ENCODE measurements around the gene MDH2.
"Not testable (repeated sequence)": the region's sequence is repeated elsewhere in the genome, so short reads cannot be mapped to it uniquely, and the experiment has no call there.

MDH2 gene

DNA sequence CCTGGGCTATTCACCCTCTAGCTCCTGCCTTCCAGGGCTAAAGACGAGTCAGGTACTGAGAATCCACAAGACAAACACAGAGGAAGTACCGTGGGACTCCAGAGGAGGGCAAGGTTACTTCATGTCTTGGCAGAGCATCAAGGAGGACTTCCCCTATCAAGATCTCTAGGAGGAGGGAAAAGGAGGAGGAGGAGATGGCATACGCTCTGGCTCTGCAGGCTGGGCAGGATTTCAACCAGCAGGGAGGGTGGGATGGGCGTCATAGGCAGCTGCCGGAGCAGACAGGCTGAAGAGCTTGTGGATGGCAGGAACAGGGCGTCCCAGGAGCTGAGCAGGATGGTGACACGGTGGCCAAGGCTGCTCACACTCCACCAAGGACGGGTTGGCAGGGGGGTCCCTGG, 21.3 kb downstream of the MDH2 start:
- in situ Hi-C loops (cut with MboI; ENCODE audit: low sequenced_read_pairs) = no loop called here

DNA sequence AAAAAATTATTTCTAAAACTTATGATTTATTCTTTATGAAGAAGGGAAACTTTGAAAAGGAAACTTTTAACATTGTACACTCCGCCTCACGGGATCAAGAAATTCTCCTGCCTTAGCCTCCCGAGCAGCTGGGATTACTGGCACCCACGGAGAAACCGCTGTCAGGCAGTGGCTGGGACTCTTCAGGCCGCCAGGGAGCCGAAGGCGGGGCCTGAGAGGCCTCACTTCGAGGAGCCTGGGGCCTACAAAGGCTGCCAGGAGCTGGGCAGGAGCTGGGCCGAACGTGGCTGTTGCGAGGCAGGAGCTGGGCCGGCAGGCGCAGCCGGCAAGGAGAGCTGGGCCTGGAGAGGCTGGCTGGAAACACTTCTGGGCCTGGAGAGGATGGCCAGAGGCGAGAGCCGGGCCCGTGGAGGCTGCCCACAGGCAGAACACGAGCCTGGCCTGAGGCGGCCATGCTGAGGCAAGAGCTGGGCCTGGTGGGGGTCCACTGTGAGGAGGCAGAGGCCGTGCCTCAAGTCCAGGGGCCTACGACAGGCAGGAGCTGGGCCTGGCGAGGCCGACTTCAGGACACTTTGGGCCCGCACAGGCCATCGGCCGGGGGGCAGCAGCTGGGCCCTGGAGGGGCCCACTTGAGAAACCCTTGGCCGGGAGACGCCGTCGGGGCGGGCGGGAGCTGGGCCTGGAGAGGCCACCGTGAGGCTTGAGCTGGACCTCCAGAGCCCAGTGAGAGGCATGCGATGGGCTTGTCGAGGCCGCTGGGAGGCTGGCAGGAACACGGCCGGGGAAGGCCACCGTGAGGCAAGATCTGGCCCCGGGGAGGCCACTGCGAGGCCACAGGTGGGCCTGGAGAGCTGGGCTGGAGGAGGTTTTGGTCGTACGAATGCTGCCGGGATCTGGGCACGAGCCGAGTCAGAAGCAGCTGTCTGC, 23.7 kb downstream of the MDH2 start:
- in situ Hi-C loops (cut with MboI; ENCODE audit: low sequenced_read_pairs) = no loop called here

DNA sequence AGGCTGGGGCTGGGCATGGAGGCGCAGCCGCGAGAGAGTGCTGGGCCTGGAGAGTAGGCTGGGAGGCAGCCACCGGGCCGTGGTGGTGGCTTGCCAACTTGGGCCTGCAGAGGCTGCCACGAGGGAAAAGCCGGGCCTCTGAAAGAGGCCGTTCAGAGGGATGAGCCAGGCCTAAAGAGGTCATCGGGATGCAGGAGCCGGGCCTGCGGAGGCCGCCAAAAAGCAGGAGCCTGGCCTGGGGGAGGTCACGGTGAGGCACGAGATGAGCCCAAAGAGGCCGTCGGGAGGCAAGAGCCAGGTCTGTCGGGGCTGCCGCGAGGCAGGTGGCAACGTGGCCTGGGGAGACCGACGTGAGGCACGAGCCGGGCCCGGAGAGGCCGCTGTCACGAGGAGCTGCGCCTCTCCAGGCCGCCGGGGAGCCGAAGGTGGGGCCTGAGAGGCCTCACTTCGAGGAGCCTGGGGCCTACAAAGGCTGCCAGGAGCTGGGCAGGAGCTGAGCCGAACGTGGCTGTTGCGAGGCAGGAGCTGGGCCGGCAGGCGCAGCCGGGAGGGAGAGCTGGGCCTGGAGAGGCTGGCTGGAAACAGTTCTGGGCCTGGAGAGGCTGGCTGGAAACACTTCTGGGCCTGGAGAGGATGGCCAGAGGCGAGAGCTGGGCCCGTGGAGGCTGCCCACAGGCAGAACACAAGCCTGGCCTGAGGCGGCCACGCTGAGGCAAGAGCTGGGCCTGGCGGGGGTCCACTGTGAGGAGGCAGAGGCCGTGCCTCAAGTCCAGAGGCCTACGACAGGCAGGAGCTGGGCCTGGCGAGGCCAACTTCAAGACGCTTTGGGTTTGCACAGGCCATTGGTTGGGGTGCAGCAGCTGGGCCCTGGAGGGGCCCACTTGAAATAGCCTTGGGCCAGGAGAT, 24.6 kb downstream of the MDH2 start:
- in situ Hi-C loops (cut with MboI; ENCODE audit: low sequenced_read_pairs) = no loop called here

DNA sequence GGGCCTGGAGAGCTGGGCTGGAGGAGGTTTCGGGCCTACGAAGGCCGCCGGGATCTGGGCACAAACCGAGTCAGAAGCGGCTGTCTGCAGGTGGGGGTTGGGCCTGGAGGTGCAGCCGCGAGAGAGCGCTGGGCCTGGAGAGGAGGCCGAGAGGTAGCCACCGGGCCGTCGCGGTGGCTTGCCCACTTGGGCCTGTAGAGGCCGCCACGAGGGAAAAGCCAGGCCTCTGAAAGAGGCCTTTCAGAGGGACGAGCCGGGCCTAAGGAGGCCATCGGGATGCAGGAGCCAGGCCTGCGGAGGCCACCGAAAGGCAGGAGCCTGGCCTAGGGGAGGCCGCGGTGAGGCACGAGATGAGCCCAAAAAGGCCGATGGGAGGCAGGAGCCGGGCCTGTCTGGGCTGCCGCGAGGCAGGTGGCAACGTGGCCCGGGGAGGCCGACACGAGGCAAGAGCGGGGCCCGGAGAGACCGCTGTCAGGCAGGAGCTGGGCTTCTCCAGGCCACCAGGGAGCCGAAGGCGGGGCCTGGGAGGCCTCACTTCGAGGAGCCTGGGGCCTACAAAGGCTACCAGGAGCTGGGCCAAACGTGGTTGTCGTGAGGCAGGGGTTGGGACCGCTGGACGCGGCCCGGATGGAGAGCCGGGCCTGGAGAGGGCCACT, 25.6 kb downstream of the MDH2 start:
- in situ Hi-C loops (cut with MboI; ENCODE audit: low sequenced_read_pairs) = no loop called here

DNA sequence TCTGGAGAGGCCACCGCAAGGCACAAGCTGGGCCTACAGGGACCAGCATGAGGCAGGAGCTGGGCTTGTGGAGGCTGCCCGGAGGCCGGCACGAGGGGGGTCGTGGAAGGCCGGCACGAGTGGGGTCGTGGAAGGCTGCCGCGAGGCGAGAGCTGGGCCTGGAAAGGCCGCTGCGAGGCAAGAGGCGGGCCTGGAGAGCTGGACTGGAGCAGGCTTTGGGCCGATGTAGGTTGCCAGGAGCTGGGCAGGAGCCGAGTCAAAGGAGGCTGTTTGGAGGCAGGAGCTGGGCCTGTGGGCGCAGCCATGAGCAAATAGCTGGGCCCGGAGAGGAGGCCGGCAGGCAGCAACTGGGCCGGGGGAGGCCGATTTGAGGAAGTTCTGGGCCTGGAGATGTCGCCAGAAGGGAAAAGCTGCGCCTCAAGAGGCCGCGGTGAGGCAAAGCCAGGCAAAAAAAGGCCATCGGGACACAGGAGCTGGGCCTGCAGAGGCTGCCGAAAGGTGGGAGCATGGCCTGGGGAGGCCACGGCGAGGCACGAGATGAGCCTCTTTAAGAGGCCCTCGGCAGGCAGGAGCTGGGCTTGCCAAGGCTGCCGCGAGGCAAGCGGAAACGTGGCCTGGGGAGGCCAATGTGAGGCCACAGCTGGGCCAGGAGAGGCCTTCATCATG, 26.5 kb downstream of the MDH2 start:
- in situ Hi-C loops (cut with MboI; ENCODE audit: low sequenced_read_pairs) = no loop called here

DNA sequence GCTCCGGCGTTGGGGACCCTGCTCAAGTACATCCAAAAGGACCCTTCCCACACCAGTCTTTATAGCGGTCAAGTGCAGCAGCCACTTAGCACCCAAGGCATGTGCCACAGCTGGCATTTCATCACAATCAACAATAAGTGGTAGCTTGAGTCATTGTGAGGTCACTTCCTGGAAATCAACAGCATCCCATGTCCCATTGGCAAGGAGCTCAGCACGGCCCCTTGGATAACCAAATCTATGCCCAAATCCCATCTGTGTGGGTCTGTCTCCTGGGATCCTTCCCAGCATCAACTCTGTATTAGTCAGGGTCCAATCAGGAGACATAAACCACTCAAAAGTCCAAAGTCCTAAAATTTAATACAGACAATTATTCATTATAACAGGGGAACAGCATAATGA, 27.1 kb downstream of the MDH2 start:
- in situ Hi-C loops (cut with MboI; ENCODE audit: low sequenced_read_pairs) = no loop called here

DNA sequence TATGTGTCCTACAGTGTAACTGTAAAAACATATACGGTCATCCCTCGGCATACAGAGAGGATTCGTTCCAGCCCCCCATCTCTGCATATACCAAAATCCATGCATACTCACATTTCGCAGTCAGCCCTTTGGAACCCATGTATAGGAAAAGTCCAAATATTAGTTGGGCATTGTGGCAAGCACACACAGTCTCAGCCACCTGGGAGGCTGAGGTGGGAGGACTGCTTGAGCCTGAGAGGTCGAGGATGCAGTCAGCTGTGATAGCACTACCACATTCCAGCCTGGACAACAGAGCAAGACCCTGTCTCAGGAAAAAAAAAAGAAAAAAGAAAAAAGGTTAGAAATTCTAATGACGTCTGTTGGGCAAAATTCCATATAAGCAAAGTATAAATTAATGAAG, 29.1 kb downstream of the MDH2 start:
- in situ Hi-C loops (cut with MboI; ENCODE audit: low sequenced_read_pairs) = no loop called here

DNA sequence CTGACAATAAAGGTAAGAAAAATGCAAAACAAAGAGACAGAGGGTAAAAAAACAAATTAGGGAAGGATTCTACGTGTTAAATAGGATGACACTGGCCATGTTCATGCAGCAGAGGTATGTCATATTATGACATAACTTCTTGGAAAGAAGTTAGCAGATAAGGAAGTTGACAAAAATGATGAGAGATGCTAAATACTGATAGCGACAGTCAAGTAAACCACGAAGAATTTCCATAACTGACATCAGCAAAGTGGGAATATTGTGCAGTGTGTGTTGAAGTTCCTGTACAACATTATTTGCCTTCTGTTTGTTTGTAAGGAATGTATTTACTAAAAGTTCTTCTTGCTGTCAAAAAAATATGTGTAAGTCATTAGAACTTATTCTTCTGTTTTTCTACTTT, 29.5 kb downstream of the MDH2 start:
- in situ Hi-C loops (cut with MboI; ENCODE audit: low sequenced_read_pairs) = no loop called here

DNA sequence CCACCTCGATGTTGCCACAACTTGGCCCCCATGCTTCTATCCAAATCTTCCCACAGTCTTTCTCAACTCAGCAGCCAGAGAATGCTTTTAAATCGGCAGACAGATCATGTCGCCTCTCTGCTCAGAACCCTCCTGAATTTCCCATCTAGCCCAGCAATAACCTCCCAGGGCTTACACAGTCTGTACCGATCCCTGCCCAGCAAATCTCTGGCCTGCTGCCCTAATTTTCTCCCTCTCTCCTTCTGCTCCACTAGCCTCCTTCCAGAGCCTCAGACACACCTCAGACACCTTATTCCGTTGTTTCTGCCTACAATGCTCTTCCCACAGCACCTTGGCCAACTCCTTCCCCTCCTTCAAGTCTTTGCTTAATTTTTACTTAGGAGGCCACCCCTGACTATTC, 32.3 kb downstream of the MDH2 start:
- in situ Hi-C loops (cut with MboI; ENCODE audit: low sequenced_read_pairs) = no loop called here

DNA sequence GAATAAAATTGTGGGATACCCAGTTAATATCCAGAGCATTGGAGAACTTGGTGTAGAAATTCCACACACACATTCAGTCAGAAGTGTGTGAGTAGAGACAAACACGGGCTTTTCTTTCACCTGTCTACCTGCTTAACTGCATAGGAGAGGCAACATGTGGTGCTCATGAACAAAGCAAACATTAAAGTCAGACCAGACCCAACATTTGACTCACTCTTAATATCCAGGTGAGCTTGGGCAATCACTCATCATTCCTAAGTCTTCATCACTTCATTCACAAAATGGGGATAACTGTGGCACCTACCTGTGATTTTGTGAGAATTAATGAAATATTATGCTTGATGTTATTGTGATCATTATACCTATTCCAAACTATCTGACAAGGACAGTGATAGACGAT, 36.2 kb downstream of the MDH2 start:
- in situ Hi-C loops (cut with MboI; ENCODE audit: low sequenced_read_pairs) = not testable (repeated sequence)

DNA sequence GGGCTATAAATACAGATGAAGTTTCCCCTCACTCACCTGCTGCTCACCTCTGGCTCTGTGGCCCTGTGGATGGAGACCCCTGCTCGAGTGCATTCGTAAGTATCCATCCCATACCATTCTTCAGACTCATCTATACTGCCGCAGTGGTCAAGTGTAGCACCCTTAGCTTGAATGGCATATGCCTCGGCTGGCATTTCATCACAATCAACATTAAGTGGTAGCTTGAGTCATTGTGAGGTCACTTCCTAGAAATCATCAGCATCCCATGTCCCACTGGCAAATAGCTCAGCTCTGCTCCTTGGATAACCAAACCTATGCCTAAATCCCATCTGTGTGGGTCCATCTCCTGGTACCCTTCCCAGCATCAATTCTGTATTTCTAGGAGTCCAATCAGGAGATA, 38.2 kb downstream of the MDH2 start:
- in situ Hi-C loops (cut with MboI; ENCODE audit: low sequenced_read_pairs) = no loop called here

DNA sequence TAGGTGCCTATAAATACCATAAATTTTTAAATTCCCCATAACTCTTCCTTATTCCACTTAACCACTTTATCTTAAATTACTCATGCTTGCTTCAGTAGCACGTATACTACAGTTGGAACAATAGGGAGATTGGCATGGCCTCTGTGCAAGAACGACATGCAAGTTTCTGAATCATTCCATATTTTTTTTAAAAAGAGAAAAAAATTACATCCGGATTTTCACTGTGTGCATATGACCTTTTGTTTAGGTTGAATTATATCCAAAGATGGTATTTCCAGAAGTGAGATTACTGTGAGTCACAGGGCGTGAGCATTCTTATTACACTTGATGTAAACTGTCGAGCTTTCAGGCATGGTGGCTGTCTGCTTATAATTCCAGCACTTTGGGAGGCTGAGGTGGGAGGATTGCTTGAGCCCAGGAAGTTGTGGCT, 39.5 kb downstream of the MDH2 start:
- in situ Hi-C loops (cut with MboI; ENCODE audit: low sequenced_read_pairs) = not testable (repeated sequence)

DNA sequence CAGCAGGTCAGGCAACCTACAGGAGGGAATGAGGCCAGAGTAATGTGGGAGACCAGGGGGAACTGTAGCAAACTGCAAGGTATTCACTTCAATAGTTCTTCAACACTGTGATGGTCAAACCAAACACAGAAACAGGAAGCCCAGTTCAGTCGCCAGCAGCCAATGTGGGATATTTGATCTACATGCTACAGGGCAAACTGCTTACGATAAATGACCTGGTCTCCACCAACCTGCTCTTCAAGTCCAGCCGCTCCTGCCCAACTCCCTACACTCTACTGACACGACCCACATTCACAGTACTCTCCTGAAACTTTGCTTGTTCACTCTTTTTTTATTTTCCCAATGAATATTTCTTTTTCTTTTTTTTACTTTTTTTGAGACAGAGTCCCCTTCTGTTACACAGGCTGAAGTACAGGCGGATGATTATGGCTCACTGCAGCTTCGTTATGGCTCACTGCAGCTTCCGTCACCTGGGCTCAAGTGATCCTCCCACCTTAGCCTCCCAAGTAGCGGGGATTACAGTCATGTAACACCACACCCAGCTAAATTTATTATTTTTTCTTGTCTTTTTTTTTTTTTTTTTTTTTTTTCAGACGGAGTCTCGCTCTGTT, 42.1 kb downstream of the MDH2 start:
- in situ Hi-C loops (cut with MboI; ENCODE audit: low sequenced_read_pairs) = no loop called here

DNA sequence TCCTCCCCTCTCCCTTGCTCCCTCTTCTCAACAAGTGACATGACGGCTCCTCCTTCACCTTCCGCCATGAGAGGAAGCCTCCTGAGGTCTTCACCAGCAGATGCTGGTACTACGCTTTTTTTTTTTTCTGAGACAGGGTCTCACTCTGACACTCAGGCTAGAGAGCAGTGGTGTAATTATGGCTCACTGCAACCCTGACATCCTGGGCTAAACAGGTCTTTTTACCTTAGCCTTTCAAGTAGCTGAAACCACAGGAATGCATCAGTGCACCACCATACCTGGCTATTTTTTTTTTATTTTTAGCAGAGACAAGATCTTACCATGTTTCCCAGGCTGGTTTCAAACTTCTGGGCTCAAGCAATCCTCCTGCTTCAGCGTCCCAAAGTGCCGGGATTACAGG, 43.6 kb downstream of the MDH2 start:
- in situ Hi-C loops (cut with MboI; ENCODE audit: low sequenced_read_pairs) = no loop called here

DNA sequence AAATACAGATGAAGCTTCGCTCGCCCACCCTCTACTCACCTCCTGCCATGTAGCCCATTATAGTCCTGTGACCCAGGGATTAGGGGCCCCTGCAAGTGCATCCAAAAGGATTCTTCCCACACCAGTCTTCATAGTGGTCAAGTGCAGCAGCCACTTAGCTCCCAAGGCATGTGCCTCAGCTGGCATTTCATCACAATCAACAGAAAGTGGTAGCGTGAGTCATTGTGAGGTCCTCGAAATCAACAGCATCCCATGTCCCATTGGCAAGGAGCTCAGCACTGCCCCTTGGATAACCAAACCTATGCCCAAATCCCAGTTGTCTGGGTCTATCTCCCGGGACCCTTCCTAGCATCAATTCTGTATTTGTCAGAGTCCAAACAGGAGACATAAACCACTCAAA, 45.6 kb downstream of the MDH2 start:
- in situ Hi-C loops (cut with MboI; ENCODE audit: low sequenced_read_pairs) = not testable (repeated sequence)

DNA sequence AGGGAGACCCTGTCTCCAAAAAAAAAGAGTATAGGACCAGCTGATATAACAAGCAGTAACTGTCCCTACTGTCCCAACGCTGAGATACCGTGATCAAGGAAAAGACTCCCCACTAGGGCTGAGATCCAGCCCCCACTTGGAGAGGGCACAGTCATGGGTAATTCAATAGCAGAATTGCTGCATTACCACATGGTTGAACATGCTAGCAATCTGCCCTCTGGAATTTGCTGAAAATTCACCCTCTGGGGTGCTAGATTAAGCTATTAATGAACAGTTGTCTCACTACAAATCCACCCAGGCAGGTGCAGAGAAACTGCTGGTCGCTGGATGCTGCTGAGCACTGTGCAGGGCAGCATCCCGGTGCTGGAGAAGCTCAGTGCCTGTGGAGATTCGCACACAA, 46.4 kb downstream of the MDH2 start:
- in situ Hi-C loops (cut with MboI; ENCODE audit: low sequenced_read_pairs) = not testable (repeated sequence)

DNA sequence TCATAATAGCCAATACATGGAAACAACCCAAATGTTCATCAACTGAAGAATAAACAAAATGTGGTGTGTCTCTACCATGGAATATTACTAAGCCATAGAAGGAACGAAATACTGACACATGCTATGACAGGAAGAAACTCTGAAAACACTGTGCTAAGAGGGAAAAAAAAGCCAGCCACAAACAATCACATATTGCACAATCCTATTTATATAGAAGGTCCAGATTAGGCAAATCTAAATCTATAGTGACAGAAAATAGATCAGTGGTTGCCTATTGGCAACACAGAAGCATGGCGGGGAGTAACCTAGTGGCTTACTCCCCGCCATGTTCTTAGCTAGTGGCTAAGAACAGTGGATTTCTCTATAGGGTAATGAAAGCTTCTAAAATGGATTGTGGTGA, 48.0 kb downstream of the MDH2 start:
- in situ Hi-C loops (cut with MboI; ENCODE audit: low sequenced_read_pairs) = no loop called here

DNA sequence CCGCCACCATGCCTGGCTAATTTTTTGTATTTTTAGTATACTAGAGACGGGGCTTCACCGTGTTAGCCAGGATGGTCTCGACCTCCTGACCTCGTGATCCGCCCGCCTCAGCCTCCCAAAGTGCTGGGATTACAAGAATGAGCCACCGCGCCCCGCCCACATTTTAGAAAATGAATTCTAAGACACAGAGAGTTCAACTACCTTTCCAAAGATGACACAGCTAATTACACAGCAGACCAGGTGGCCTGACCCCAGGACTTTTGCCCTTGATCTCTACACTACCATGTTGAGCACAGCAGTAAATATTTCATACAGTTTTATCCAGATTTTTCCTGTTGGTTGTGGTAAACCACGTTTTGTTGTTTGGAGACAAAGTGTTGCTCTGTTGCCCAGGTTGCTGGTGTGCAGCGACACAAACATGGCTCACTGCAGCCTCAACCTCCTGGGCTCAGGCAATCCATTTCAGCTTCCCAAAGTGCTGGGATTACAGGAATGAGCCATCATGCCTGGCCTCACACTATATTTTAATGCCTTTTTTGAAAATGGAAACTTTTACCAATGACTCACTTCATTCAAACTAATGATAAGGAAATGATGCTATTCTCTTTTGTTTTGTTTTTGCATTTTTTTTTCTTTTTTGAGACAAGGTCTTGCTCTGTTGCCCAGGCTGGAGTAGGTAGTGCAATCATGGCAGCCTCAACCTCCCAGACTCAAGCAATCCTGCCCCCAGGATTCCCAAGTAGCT, 54.0 kb downstream of the MDH2 start:
- in situ Hi-C loops (cut with MboI; ENCODE audit: low sequenced_read_pairs) = not testable (repeated sequence)

DNA sequence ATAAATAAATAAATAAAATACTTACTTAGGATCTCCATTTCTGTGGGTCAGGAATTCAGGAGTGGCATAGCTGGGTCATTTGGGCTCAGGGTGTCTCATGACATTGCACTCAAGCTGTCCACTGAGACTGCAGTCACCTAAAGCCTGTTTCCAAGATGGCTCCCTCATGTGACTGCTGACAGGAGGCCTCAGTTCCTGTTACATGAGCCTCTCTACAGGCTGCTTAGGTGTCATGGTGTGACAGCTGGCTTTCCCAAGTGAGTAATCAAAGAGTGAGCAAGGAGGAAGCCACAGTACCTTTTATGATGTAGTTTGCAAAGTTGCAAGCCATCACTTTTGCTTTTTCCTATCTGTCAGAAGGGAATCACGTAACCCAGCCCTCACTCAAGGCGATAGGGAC, 55.9 kb downstream of the MDH2 start:
- in situ Hi-C loops (cut with MboI; ENCODE audit: low sequenced_read_pairs) = not testable (repeated sequence)

DNA sequence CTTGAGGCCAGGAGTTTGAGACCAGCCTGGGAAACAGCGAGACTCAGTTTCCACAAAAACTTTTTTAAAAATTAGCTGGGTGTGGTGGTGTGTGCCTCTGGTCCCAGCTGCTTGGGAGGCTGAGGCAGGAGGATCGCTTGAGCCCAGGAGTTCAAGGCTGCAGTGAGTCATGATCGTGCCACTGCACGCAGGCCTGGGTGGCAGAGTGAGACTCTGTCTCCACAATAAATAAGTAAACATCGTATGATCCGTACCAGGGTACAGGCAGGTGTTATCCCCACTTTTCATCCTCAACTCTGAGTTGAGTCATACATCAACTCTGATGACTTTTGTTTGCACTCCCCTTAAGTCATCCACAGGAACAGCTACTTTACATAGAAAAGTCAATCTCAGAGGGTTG, 58.2 kb downstream of the MDH2 start:
- in situ Hi-C loops (cut with MboI; ENCODE audit: low sequenced_read_pairs) = not testable (repeated sequence)
